Fibroblast of the aortic adventitia (primary cell): ENCODE data around the gene ATG16L1. TPM values are rescaled to one million over a fixed set of nuclear protein-coding genes. Genes with fewer than 3 reads are reported as not detected.

Experiments
- DNase-seq: peaks from one replicate; pipeline ENCODE4 v3.0.0-alpha.2; 2010; ENCODE audit warnings: low read depth
- H3K4me3 ChIP-seq: 2 replicates; pipeline ENCODE4 v1.5.1; 2011; ENCODE audit warnings: low read depth, mild to moderate bottlenecking, control low read depth, low read length, moderate library complexity
- CTCF ChIP-seq: IDR thresholded peaks from 2 replicates; pipeline ENCODE4 v1.5.1; 2011; ENCODE audit warnings: mild to moderate bottlenecking, low read length, control low read depth, inconsistent platforms; ENCODE audit not compliant: insufficient read depth
- total RNA-seq: library from RNA; depleted of rRNA; stranded (reverse); fragments of >200 nt; gene quantifications from 2 replicates; pipeline ENCODE4 v1.2.3, GENCODE V29; 2012; ENCODE audit warnings: low replicate concordance

The ATG16L1 gene
- total RNA-seq, 1 donor: 28.6 TPM

GRCh38 chr2:233252227-233252626 is 754 bp downstream of the ATG16L1 start:
- no peak for TF ChIP-seq CTCF
- DNase-seq: no peak
- H3K4me3 ChIP-seq: peak overlapping the region; percentile 88

GRCh38 chr2:233255151-233255550 is 3.7 kb downstream of the ATG16L1 start:
- TF ChIP-seq CTCF: no peak
- H3K4me3 ChIP-seq: no peak overlapping the region
- DNase-seq: peak; percentile 75

GRCh38 chr2:233256048-233256447 is 4.6 kb downstream of the ATG16L1 start:
- no peak for DNase-seq
- H3K4me3 ChIP-seq: no peak overlapping the region
- TF ChIP-seq CTCF: no peak

DNA sequence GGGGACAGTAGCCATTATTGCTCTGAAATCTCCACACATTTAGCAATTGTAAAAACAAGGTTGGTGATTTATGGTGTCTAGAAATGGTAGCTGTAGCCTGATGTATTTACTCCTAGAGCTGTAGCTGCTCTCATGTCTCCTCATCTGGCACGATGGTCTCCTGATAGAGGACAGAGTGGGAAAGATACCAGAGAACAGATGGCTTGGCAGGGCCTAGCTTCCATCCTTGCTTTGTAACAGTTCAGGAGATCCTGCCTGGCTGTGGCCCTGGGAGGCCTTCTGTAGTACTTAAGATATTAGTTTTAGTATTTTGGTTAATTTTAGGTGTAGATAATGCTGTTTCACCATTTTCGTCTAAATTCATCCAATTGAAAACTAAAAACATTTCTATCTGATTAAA is 6.7 kb downstream of the ATG16L1 start:
- H3K4me3 ChIP-seq: no peak overlapping the region
- no peak for DNase-seq

GRCh38 chr2:233259730-233260129 is 8.3 kb downstream of the ATG16L1 start:
- H3K4me3 ChIP-seq: no peak overlapping the region
- TF ChIP-seq CTCF: no peak
- DNase-seq: no peak

More for the DNA sequence above, 6.7 kb downstream of the ATG16L1 start:
- no peak for TF ChIP-seq CTCF

- DNase-seq: no peak
- H3K4me3 ChIP-seq: no peak overlapping the region
- no peak for TF ChIP-seq CTCF
These were observed 9.2 kb downstream of the ATG16L1 start for GRCh38 chr2:233260661-233261060.

DNA sequence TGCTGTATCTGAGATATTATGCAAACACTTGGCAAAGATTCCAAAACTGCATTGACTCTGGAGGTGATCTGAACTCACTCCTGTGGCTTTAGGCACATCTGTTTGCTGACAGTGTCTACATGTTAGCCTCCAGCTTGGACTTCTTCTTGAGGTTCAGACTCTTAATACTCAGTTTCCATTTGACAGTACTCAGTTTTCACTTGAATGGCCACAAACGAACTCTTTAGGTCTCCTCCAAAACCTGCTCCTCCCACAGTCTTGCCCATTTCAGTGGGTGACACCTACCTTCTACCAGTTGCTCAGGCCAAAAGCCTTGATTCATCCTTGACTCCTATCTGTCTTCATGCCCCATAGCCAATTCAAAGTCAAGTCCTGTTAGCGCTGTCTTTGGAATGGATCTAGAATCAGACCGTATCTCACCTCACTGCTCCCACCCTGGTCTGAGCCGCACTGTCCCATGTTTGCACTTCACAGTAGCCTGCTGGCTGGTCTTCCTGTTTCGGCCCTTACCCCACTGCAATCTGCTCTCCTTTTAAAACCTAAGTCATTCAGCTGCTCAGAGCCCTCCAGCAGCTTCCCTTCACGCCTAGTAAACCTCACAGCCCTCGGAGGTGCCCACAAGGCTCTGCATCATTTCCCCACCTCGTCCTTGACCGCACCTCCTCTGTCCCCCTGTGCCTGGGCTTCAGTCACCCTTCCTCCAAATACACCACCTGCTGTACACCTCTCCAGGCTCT is 10.5 kb downstream of the ATG16L1 start:
- no peak for TF ChIP-seq CTCF
- DNase-seq: no peak
- H3K4me3 ChIP-seq: no peak overlapping the region
